LNCaP clone FGC (cell line): Measurements from ENCODE around the gene NDUFS7.
A peak's percentile ranks its signal among the peaks of the same experiment; 100 is the strongest.

ENCODE experiments used
- DNase-seq: peaks from one replicate; pipeline ENCODE4 v3.0.0-alpha.2; 2011; ENCODE audit warnings: low read depth
- H3K4me3 ChIP-seq: 2 replicates; pipeline ENCODE4 v1.5.1; 2011; ENCODE audit warnings: mild to moderate bottlenecking, low read depth, low read length, control low read depth
- CTCF ChIP-seq: IDR thresholded peaks from 2 replicates; pipeline ENCODE4 v1.5.1; 2012; ENCODE audit warnings: mild to moderate bottlenecking; ENCODE audit not compliant: control insufficient read depth, insufficient read depth; ENCODE audit errors: extremely low read depth

NDUFS7 gene

GRCh38 chr19:1379961-1380489 lies 3.7 kb upstream of the NDUFS7 start:
- H3K4me3 ChIP-seq, result no peak overlapping the region
- no peak for DNase-seq
- no peak for TF ChIP-seq CTCF

GRCh38 chr19:1382250-1382649 lies 1.5 kb upstream of the NDUFS7 start:
- TF ChIP-seq CTCF, result no peak
- no peak for DNase-seq
- no peak overlapping the region for H3K4me3 ChIP-seq

GRCh38 chr19:1383017-1383311 lies 743 bp upstream of the NDUFS7 start:
- no peak overlapping the region for H3K4me3 ChIP-seq
- no peak for TF ChIP-seq CTCF
- no peak for DNase-seq

GRCh38 chr19:1384085-1384462 lies 367 bp downstream of the NDUFS7 start:
- TF ChIP-seq CTCF, result no peak
- peak overlapping the region; percentile 100 for H3K4me3 ChIP-seq
- no peak for DNase-seq

- no peak for DNase-seq
- TF ChIP-seq CTCF, result no peak
- peak overlapping the region; percentile 100 for H3K4me3 ChIP-seq
Measured at GRCh38 chr19:1384478-1385110, 887 bp downstream of the NDUFS7 start.

- H3K4me3 ChIP-seq, result no peak overlapping the region
- no peak for DNase-seq
- no peak for TF ChIP-seq CTCF
Measured at GRCh38 chr19:1385816-1386215, 2.1 kb downstream of the NDUFS7 start.
